Stimulated activated CD8-positive, alpha-beta memory T cell treated with anti-CD3 and anti-CD28 coated beads, Interleukin-15, amount 100 ng/mL, for 1 hour (primary cell): ENCODE data around the gene C6orf47.

Experiments used
- DNase-seq: peaks from one replicate; pipeline ENCODE4 v3.0.0-alpha.2; 2020; ENCODE audit warnings: low read depth

Gene C6orf47

DNA sequence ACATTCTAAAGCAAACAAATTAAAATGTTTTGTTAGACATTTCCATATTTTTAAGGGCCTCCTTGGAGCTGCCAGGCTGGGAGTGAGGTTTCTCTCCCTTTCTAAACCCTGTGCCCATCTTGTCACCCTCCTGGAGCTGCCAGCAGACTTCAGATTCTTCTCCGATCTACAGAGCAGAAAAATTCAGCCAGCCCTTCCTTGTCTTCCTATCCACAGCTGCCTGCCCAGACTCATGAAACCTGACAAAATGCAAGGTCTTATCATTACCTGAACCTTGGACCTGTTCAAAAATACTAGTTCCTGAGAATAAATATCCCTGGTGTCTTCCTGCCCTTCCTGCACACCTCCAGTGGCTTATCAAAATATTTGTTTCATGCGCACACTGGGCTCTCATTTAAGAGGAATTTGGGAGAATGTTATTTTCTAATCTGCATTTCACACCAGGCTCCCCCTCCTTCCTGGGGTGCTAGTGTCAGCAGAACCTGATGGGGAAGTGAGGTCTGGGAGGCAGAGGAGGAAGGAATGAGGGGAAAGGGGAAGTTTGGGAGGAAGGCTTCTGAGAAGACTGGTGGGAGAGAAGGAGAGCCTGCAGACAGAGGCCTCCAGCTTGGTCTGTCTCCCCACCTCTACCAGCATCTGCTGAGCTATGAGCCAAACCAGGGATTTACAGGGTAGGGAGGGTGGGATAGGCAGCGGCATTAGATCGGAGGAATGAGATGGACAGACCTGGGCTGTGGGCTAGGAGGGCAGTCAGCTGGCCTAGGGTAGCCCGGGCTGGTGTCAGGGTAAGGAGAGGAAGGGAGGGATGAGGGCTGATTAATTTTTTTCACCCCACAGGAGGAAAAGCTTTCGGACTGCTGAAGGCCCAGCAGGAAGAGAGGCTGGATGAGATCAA is 45.6 kb downstream of the C6orf47 start, which contains the start of gene AIF1:
Gene AIF1 (plus strand): TSS at position 551 of the 895 bp plus-strand sequence. CDS start 96 bp downstream, at position 647.
- no peak for DNase-seq

DNA sequence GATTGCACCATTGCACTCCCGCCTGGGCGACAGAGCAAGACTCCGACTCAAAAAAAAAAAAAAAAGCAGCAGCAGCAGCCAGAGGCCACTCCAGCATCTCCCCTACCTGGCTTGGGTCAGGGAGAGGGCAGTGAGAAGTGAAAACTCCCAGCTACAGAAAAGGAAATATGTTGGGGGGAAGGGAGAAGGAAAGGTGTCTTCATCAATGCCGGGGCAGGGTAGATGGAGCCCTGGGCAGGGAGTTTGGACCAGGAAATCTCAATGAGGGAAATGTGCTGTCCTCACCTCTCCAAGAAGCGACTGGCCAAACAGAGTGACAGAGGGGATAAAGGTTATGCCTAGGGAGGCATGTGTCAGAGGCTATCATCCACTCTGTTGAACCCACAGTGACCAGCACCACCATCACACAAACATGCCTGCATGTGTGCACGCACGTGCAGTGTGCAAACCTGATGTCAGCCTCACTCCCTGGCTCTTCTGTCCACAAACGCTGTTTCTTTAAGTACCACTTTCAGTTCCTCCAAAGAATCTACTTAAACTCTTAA is 46.4 kb downstream of the C6orf47 start:
- no peak for DNase-seq

DNA sequence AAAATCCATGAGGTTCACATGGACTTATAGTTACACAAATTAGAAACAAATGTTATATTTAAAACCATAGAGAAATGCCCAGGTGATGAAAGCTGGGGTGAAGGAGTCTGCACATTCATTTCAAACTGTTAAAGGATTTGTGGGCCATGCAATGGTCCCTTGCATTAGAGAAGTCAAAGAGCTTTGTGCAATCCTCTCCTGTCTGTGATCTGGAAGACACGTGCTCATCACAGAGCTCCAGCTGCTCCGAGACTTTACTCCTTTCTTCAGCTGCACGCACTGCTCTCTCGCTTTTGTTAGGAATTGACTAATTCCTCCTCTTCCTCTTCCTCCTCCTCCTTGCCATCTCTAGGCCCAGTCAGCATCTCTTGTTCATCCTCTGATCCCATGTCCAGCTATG is 49.6 kb downstream of the C6orf47 start:
- no peak for DNase-seq

DNA sequence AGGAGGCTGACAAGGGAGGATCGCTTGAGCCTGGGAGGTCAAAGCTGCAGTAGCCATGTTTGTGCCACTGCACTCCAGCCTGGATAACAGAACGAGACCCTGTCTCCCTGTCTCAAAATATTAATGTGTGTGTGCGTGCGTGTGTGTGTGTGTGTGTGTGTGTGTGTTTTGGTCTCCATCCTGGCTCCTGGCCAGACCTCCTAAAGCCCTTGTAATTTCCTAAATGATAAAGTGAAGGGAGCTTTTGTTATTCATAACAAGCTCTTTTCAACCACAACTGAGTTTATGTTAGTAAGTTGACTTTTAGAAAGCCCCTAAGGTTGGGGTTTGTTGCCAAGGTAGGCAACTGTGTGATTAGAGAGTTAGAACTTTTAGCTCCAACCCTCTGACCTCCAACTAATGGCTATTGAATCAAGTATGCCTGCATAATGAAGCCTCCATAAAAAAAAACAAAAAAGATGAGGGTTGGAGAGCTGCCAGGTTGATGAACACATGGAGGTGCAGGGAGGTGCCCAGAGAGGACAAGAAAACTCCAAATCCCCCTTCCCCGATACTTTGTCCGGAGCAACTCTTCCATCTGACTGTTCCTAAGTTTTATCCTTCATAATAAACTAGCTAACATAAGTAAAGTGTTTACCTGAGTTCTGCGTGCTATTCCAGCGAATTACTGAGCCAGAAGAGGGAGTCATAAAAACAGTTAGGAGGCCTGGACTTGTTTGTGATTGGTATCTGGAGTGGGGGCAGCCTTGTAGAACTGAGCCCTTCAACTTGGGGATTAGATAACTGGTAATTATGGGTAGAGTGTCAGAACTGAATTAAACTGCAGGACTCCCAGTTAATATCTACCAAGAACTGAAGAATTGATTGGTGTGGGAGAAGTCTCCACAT is 50.8 kb downstream of the C6orf47 start:
- no peak for DNase-seq
